HG03575 (cell line): ENCODE data around the gene AP3S1.
"Not testable (repeated sequence)": the region's sequence is repeated elsewhere in the genome, so short reads cannot be mapped to it uniquely, and the experiment has no call there.

Experiments
- ATAC-seq: cut with Tn5 transposase; IDR thresholded peaks from one replicate; pipeline ENCODE4 v1.9.1; 2021; ENCODE audit not compliant: unreplicated experiment, insufficient number of reproducible peaks, low FRiP score; ENCODE audit errors: extremely low read depth

The AP3S1 gene

DNA sequence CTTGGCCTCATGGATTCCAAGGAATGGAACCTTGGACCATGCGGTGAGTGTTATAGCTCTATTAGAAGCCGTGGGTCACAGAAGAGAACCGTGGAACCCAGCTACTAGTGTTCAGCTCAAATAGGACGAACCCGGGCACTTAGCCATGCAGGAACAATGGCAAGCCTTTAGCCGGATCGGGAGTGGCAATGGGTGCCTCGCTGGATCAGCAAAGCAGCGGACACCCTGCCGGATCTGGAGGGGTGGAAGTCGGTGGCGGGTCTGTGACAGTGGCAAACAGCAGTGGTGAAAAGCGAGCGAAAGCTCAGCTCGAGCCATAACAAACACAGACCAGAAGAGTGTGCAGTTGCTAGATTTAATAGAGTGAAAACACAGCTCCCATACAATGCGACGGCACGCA, 22.9 kb upstream of the AP3S1 start:
- ATAC-seq = no peak

DNA sequence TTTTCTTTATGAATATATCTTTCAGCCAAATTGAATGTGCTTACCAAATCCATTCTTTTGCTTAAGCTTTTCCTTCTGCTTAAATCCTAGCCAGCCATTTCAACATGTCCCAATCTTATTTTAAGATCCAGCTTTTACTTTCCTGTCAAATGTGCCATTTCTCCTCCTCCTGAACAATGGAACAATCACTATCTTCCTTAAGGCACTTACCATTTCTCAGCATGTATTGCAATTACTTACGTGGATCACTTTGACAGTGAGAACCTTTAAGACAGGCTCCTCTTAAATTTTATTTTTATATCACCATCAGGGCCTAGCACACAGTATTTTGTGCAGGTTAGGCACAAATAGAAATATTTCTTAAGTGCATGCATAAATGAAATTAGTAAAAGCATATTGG, 20.9 kb upstream of the AP3S1 start:
- ATAC-seq = no peak

DNA sequence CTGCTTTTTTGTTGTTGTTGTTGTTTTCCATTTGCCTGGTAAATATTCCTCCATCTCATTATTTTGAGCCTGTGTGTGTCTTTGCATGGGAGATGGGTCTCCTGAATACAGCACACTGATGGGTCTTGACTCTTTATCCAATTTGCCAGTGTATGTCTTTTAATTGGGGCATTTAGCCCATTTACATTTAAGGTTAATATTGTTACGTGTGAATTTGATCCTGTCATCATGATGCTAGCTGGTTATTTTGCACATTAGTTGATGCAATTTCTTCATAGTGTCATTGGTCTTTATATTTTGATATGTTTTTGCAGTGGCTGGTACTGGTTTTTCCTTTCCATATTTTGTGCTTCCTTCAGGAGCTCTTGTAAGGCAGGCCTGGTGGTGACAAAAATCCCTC, 16.8 kb upstream of the AP3S1 start:
- ATAC-seq = not testable (repeated sequence)

DNA sequence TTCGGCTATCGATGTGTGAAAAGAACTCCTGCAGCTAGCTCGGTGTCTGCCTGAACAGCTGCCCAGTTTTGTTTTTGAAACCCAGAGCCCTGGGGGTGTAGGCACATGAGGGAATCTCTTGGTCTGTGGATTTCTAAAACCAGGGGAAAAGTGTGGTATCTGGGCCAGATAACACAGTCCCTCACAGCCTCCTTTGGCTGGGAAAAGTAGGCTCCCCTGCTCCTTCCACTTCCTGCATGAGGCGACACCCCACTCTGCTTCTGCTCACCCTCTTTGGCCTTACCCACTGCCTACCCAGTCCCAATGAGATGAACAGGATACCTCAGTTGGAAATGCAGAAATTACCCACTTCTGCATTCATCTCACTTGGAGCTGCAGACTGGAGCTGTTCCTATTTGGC, 15.8 kb upstream of the AP3S1 start:
- no peak for ATAC-seq

DNA sequence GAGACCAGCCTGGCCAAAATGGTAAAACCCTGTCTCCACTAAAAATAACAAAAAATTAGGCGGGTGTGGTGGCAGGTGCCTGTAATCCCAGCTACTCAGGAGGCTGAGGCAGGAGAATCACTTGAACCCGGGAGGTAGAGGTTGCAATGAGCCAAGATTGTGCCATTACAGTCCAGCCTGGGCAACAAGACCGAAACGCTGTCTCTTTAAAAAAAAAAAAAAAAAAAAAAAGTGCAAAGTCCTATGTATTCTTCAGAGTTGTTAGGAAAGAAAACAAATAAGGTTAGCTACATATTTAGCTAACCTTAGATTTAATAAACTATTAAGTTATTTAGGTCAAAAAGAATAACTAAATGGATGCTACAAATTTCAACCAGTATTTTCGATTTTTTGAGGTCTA, 11.8 kb upstream of the AP3S1 start:
- no peak for ATAC-seq

DNA sequence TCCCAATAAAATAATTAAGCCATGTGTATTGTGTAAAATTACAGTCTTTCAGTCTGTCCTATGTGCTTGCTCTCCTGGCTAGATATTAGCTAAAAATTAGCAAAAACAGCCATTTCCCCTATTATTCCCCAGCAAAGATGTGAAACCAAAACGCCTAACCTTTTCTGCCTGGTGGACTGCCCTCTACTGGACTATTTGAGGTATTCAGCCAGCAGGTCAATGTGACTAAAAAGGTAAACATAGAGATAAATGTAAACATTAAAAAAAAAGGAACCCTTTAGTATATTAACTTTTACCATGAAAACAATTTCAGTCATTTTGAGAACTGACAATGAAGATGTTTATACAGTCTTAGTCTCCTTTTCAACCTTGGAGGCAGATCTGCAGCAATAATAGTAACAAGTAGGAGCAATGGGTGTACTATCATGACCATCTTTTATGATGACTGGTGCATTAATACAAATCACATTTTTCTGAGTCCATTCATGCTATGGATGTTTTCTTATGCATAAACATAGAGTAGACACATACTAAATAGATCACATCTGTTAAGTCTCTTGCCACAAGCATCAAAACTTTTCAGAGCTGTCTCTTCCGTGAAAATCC, 10.5 kb upstream of the AP3S1 start:
- ATAC-seq = no peak

DNA sequence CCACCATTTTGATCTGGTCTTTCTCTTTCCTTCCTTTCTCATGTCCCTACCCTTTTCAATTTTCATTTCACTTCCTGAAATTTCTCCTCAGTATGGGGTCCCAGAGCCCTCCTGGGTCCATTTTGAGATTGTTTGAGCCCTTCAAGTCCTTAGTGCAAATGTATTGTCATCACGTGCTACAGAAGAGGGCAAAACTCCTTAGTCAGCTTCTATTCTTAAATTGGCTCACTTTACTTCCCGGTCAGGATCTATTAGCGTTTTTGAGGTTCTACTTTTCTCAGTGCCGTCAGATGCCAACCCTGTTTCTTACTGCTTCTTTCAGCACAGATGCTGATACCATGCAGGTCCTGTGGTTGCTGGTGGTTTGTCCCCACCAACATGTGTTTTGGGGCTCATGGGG, 6.3 kb upstream of the AP3S1 start:
- ATAC-seq = no peak

DNA sequence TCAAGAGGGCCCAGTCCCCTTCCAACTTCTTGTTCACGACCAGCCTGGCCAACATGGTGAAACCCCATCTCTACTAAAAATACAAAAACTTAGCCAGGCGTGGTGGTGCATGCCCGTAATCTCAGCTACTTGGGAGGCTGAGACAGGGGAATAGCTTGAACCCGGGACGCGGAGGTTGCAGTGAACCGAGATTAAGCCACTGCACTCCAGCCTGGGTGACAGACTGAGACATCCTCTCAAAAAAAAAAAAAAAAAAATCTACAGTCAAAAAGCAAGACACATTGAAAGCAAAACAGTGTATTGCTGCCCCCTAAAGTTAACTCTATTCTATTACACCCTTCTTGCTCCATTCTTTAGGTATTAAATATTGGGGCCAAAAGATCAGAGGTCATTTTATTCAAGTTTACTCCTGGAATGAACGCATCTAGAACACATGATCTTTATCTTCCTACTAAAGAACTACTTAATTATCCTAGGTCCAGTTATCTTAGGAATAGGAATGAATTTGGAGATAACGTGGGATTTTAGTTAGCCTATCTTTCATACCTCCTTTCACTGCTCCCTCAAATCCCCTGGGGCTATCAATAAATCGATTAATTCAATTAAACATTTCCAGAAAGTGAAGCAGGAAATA, 2.7 kb upstream of the AP3S1 start:
- peak; percentile 23 for ATAC-seq

DNA sequence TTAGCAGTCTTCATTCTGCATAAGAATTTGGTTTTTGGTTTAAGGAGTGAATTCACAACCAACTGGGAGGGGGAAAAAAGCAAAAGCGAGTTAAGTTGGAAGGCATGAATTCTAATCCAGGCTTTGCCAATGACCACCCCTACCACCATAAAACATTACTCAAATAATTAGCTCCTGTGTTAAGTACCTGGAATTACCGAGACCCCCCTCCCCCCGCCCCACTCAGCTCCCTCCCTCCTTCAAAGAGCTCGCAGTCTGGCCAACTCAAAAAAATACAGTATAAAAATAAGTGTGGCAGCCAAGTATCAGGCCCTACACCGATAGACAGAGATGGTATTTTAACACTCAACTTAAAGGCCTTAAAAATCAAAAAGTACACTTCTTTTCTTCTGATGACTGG, 862 bp upstream of the AP3S1 start:
- ATAC-seq = no peak

DNA sequence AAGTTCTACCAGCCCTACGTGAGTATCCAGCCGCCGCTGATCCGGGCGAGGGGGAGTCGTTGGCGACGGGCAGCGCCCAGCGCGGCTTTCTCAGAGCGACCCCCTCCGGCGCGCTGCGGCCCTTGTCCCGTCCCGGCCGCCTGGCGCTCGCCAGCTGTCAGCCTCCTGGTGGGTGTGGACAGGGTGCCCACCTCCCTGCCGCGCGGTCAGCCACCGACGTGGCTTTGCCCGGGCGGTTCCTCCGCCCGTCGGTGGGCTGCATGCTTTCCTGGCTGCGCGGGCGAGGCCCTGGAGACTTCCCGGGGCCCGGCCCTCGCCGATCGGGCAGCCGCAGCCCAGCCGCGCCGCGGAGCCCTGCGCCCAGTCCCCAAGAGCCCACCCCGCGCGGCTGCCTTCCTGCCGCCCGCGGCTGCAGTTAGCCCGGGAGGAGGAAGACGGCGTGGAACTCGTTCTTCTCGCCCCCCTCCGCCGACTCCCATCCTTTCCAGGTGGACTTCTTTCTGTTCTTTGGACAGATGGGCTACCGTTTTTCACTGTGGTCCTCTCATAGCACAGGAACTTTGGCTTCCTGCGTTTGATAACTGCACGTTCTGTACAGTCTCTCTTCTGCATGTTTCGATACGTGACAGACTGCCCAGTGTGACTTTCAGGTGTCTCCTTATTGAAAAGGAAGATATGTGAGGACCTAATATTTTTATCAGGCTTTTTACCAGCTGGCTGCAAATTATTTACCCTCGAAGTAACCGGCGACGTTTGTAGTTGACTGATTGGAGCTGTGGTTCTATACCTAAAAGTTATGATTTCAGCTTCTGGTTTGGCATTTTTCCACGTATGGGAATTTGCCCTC, 577 bp downstream of the AP3S1 start:
- no peak for ATAC-seq

DNA sequence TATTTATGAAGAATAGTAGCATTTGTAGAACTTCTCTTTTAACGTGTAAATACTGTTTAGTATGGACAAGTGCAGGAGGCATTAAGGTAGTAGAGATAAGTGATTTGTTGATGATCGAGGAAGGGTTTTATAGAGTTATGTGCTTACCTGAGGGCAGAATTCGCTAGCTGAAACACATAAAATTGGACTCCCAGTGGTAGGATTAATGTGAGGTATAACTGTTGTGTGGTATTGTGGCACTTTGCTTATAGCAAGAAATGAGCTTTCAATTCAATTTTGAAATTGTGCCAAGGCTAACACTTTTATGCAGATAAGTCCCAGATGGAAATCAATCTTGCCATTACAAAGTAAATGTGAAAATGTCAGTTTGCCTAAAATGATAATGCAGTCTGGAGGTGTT, 1.2 kb downstream of the AP3S1 start:
- ATAC-seq = no peak

DNA sequence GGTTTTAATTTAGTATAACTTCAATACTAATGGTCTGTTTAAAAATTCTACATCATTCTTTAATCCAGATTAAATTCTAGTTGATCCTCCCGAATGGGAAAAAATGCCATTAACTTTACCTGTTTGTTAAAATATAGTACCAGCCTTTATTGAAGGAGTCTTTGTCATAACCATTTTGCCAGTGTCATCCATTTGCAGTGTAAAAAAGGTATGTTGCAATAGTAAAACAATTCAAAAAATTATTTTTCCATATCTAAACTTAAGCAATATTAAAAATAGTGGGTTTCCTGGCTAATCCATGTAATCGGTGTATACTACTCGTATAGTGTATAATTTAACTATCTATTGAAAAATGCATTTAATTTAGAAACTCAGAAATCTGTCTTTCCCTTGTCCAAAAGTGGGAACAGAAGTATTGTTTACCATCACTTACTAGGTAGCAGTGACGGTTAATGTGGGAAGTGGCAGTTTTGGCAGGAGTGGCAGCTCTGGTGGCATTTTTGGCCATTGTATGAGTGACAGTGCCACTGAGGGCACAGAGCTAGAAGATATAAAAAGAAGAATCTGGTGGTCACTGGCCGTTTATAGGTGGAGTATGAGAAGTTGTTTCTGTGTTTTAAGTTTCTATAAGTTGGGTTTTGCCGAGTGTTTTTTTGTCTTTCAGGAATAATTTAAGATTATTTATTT, 1.9 kb downstream of the AP3S1 start:
- ATAC-seq = no peak

DNA sequence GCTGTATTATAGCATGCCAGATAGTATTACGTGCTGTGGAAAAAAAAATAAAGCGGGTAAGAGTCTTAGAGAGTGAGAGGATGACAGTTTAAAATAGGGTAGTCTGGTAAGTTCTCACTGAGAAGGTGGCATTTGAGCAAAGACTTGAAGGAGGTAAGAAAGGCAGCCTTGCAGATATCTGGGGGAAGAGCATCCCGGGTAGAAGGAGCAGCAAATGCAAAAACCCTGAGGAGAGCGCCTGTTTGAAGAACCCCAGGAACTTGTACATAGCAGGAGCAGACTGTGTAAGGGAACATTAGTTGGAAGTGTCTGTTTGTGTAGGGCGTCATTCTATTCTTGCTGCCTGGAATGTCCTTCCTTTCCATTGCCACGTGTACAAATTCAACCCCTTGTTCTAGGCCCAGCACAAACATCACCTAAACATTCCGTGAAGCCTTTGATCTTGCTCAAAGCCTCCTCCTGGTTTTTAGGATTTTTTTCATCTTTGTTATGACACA, 2.6 kb downstream of the AP3S1 start:
- no peak for ATAC-seq

DNA sequence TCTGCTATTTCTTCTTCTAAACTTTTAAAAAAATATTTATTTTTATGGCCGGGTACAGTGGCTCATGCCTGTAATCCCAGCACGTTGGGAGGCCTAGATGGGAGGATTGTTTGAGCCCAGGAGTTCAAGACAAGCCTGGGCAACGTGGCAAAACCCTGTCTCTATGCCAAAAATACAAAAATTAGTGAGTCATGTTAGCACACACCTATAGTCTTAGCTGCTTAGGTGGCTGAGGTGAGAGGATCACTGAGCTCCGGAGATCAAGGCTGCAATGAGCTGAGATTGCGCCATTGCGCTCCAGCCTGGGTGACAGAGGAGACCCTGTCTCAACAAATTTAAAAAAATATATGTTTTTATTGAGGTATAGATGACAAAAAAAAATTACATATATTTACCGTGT, 5.6 kb downstream of the AP3S1 start:
- no peak for ATAC-seq

DNA sequence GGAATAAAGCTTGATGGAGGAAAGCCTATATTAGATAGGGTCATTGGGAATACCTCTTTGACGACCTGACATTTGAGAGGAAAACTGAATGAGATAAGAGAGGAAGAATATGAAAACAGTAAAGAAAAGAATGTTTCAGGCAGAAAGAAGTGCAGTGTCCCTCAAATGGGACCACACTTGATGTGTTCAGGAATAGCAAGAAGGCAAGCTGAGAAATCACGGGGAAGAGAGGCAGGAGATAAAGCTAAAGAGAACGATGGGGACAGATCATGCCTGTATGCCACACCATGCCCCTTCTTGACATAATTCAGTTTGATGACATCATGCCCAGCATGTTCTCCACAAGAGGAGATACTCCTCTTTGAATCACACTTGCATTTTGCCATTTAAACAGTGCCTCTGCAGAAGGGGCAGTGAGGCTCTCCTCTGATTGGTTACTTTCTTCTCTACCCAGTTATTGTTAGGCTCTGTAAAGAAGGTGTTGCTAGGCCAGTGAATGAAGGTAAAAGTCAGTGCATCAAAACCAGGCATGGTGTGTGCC, 7.6 kb downstream of the AP3S1 start:
- ATAC-seq = no peak

DNA sequence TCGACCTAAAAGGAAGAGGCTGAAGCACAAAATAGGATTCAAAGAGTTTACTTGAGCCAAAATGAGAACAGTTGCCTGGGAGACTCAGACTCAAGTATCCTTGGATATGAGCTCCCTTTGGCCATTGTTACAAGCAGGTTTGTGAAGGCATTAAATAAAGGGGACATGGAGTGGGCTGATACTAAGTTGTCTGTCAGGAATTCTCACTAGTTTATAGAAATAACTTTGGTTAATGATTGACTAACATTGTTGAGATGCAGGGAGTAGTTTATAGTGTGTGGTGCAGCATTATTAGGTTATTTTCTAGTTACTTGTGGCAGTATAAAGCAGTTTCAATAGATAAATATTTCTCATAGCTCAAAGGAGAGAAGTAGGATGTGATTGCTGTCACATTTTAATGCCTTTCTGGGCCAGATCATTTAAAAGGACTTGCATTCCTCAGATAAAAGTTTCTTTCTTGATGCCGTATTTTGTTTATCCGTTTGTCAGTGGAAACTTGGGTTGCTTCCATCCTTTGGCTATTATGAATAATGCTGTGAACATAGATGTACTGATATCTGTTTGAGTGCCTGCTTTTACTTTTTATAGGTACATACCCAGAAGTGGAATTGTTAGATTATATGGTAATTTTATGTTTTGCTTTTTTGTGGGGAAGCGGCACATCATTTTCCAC, 9.1 kb downstream of the AP3S1 start:
- no peak for ATAC-seq

DNA sequence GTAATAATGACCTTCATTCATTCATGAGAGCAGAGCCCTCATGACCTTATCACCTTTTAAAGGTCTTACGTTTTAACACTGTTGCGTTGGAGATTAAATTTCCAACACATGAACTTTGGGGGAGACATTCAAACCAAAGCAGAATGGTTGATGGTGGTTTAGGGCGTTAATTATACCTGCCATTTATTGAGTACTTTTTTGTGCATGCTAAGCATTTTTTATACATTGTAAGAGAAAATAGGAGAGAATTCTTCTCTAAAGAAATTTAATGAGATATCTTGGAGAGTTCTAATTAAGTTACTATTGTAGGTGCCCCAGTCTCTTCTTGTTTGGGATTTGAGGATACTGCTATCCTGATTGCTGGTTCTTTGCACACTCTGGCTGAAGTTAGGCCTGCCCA, 12.4 kb downstream of the AP3S1 start:
- no peak for ATAC-seq

DNA sequence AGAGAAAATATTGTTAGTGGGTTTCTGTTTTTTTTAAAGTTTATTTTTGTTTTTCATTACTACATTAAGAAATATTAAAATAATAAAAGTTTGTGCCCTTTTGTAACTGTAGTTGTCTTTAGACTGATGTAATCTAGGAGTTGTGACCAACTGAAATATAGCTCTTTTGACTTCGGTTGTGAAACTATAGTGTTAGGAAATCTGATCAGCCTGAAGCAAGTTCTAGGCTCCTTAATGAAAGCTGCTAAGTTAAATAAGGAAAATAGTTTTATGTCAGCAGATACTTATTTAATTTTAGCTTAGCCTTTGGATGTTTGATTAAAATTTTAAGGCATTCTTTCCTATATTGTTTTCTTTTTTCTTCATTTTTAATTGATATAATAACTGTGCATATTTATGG, 14.2 kb downstream of the AP3S1 start:
- ATAC-seq = no peak

DNA sequence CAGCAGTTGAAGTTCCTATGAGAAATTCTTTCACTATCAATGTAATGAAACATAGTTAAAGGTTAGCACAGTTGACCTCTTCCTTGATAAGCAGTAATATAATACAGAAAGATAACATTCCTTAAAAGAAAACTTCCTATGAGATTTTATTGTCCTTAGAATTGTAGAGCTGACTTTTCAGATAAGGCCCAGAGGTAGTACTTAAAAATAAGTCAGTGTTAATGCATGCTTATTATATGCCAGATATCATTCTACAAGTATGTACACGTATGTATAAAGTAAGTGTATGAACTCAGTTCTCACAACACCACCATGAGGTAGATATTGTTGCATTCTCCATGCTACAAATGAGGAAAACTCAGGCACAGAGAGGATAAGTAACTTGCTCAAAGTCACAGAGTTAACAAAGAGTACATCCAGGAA, 15.3 kb downstream of the AP3S1 start:
- no peak for ATAC-seq
